GM19099 (cell line): Measurements from ENCODE around the gene ABLIM2.

ENCODE experiments used
- POLR2A ChIP-seq: IDR thresholded peaks from 3 replicates; pipeline ENCODE4 v1.6.1; 2011; ENCODE audit warnings: low read depth; ENCODE audit not compliant: insufficient read length; ENCODE audit errors: extremely low read depth

ABLIM2 gene

GRCh38 chr4:8090744-8091301 is 67.8 kb downstream of the ABLIM2 start:
- no peak for TF ChIP-seq POLR2A

- no peak for TF ChIP-seq POLR2A
These were observed 68.3 kb downstream of the ABLIM2 start for GRCh38 chr4:8090312-8090711.

- no peak for TF ChIP-seq POLR2A
These were observed 68.8 kb downstream of the ABLIM2 start for GRCh38 chr4:8089862-8090261.

GRCh38 chr4:8088966-8089491 is 69.6 kb downstream of the ABLIM2 start:
- TF ChIP-seq POLR2A: no peak

GRCh38 chr4:8087921-8088495 is 70.6 kb downstream of the ABLIM2 start:
- no peak for TF ChIP-seq POLR2A

GRCh38 chr4:8086783-8087445 is 71.7 kb downstream of the ABLIM2 start:
- no peak for TF ChIP-seq POLR2A

GRCh38 chr4:8085491-8086117 is 73.0 kb downstream of the ABLIM2 start:
- TF ChIP-seq POLR2A: no peak

- TF ChIP-seq POLR2A: no peak
These were observed 73.7 kb downstream of the ABLIM2 start for GRCh38 chr4:8084712-8085490.

- TF ChIP-seq POLR2A: no peak
These were observed 74.5 kb downstream of the ABLIM2 start for GRCh38 chr4:8084031-8084660.

- TF ChIP-seq POLR2A: no peak
These were observed 75.4 kb downstream of the ABLIM2 start for GRCh38 chr4:8083086-8083825.

GRCh38 chr4:8082517-8083055 is 76.0 kb downstream of the ABLIM2 start:
- TF ChIP-seq POLR2A: no peak

GRCh38 chr4:8081621-8082516 is 76.7 kb downstream of the ABLIM2 start:
- TF ChIP-seq POLR2A: no peak

GRCh38 chr4:8081171-8081570 is 77.4 kb downstream of the ABLIM2 start:
- TF ChIP-seq POLR2A: no peak

GRCh38 chr4:8080754-8081065 is 77.9 kb downstream of the ABLIM2 start:
- TF ChIP-seq POLR2A: no peak
